K562 (cell line): ENCODE results near the gene TANGO6. TPM values are rescaled to one million over a fixed set of nuclear protein-coding genes. Genes with fewer than 3 reads are reported as not detected.

Experiments
- ATAC-seq: fragments of 200-7000 bp; cut with Tn5 transposase; 3 replicates; pipeline ENCODE4 v1.9.1; 2020; ENCODE audit warnings: moderate library complexity
- BruUV-seq: library from RNA; stranded (reverse); fragments of 400-500 nt; replicated peaks from 2 replicates; lab custom pipeline; 2021; lab: Mats Ljungman, UMichigan
- CTCF ChIA-PET: fragments of 300-600 bp; formaldehyde crosslinking; extraction: SDS; loops from one replicate; lab custom pipeline; 2021; ENCODE audit warnings: low intra/inter-chr PET ratio; lab: Yijun Ruan, JAX
- POLR2A ChIA-PET: fragments of 300-600, 350-650 bp; sonication (Branson Sonifier 250); formaldehyde crosslinking; extraction: SDS; loops from one replicate; lab custom pipeline; 2021; ENCODE audit warnings: antibody characterized with exemption, inconsistent platforms; lab: Yijun Ruan, JAX
- DNase-seq, 4 experiments: peaks; one replicate each; pipeline versions ENCODE4 v3.0.0 to v3.0.0-alpha.2; 2011 to 2018; ENCODE audit warnings: low spot score in 3 of 4, mixed read lengths in 3 of 4; ENCODE audit errors: extremely low read depth in 1 of 4
- FAIRE-seq: peaks from 2 replicates; lab custom pipeline; 2011; peaks lifted over from hg19 to GRCh38; lab: Jason Lieb, UNC
- H2AFZ ChIP-seq: 2 replicates; pipeline ENCODE4 v1.6.0; 2011; ENCODE audit warnings: low read depth, low read length, control low read depth, inconsistent platforms
- H3K27ac ChIP-seq: fragments of 200-600 bp; 3 replicates; pipeline ENCODE4 v1.8.0; 2011; ENCODE audit warnings: low read depth, mild to moderate bottlenecking, control low read depth, inconsistent platforms, low read length, moderate library complexity, mixed read lengths; ENCODE audit errors: extremely low read depth
- H3K27me3 ChIP-seq, 2 experiments: fragments of 300-600 bp in 1 of 2; 2 replicates in 1 of 2; 3 replicates in 1 of 2; pipeline versions ENCODE4 v1.6.0 to v1.8.0; 2011; ENCODE audit warnings: inconsistent platforms in 2 of 2, low read length in 2 of 2, mild to moderate bottlenecking in 1 of 2, mixed read lengths in 1 of 2, moderate library complexity in 1 of 2; ENCODE audit not compliant: control insufficient read depth in 2 of 2, insufficient read depth in 2 of 2
- H3K36me3 ChIP-seq: fragments of 300-600 bp; 3 replicates; pipeline ENCODE4 v1.8.0; 2011; ENCODE audit warnings: mild to moderate bottlenecking, low read length, inconsistent platforms; ENCODE audit not compliant: control insufficient read depth, insufficient read depth
- H3K4me1 ChIP-seq, 2 experiments: fragments of 200-600 bp in 1 of 2; replicated peaks in 1 of 2; 2 replicates in 1 of 2; 3 replicates in 1 of 2; pipeline versions ENCODE4 v1.5.1 to v1.8.0; 2011; ENCODE audit warnings: inconsistent platforms in 2 of 2, low read length in 2 of 2, mild to moderate bottlenecking in 1 of 2, mixed read lengths in 1 of 2, moderate library complexity in 1 of 2; ENCODE audit not compliant: control insufficient read depth in 2 of 2, insufficient read depth in 2 of 2
- H3K4me2 ChIP-seq: 2 replicates; pipeline ENCODE4 v1.6.1; 2011; ENCODE audit warnings: low read length, control low read depth, inconsistent platforms, mixed read lengths; ENCODE audit not compliant: insufficient read depth
- H3K4me3 ChIP-seq: fragments of 200-600 bp; sonication (generic), shearing (Covaris generic); 2 replicates; pipeline ENCODE4 v1.5.1; 2016; ENCODE audit warnings: control low read depth, inconsistent platforms
- H3K79me2 ChIP-seq: fragments of 200-600 bp; 3 replicates; pipeline ENCODE4 v1.8.0; 2011; ENCODE audit warnings: low read length, inconsistent platforms; ENCODE audit not compliant: control insufficient read depth, insufficient read depth
- H3K9ac ChIP-seq, 2 experiments: 2 replicates each; pipeline versions ENCODE4 v1.6.0 to v1.6.1; 2011; ENCODE audit warnings: low read depth in 2 of 2, low read length in 2 of 2, control low read depth in 1 of 2, inconsistent platforms in 1 of 2, mild to moderate bottlenecking in 1 of 2, mixed read lengths in 1 of 2; ENCODE audit not compliant: insufficient read depth in 1 of 2
- H3K9me1 ChIP-seq: one replicate; pipeline ENCODE4 v1.6.0; 2011; ENCODE audit warnings: inconsistent platforms, mild to moderate bottlenecking, low read length, moderate library complexity; ENCODE audit not compliant: control insufficient read depth, insufficient read depth
- H3K9me3 ChIP-seq: replicated peaks from 2 replicates; pipeline ENCODE4 v1.5.1; 2011; ENCODE audit warnings: low read depth, low read length, inconsistent platforms; ENCODE audit not compliant: control insufficient read depth, insufficient read depth
- H4K20me1 ChIP-seq: replicated peaks from 2 replicates; pipeline ENCODE4 v1.6.1; 2011; ENCODE audit warnings: low read length, inconsistent platforms, mixed read lengths; ENCODE audit not compliant: control insufficient read depth, insufficient read depth
- C11orf30 ChIP-seq: fragments of 450-650 bp; IDR thresholded peaks from 2 replicates; pipeline ENCODE4 v1.6.1; 2016; ENCODE audit warnings: low read depth, mild to moderate bottlenecking
- E2F4 ChIP-seq: sonication (generic); formaldehyde crosslinking; IDR thresholded peaks from 2 replicates; pipeline ENCODE4 v1.8.0; 2022; ENCODE audit warnings: mild to moderate bottlenecking, low read depth, missing genetic modification reagents
- EP400 ChIP-seq: fragments of 450-650 bp; IDR thresholded peaks from 2 replicates; pipeline ENCODE4 v1.6.1; 2017; ENCODE audit warnings: antibody characterized with exemption, mild to moderate bottlenecking, moderate library complexity
- FOXJ2 ChIP-seq: fragments of 200-800 bp; sonication (Bioruptor generic); IDR thresholded peaks from 2 replicates; pipeline ENCODE4 v1.6.1; 2016; ENCODE audit warnings: missing genetic modification characterization, missing compliant biosample characterization
- HMGXB4 ChIP-seq: sonication (generic); formaldehyde crosslinking; IDR thresholded peaks from 2 replicates; pipeline ENCODE4 v1.8.1; 2023; ENCODE audit warnings: mild to moderate bottlenecking, missing genetic modification reagents
- MAFG ChIP-seq: fragments of 450-650 bp; conservative IDR thresholded peaks from 2 replicates; pipeline ENCODE4 v1.6.1; 2016; ENCODE audit warnings: missing genetic modification characterization, missing compliant biosample characterization
- MTA2 ChIP-seq: fragments of 450-650 bp; IDR thresholded peaks from 2 replicates; pipeline ENCODE4 v1.6.1; 2016; ENCODE audit warnings: low read depth
- MTF1 ChIP-seq: fragments of 250-450 bp; sonication (Bioruptor Pico); IDR thresholded peaks from 2 replicates; pipeline ENCODE4 v1.9.0; 2021; ENCODE audit warnings: moderate library complexity, mild to moderate bottlenecking, inconsistent platforms, borderline replicate concordance
- MXD1 ChIP-seq: fragments of 250-450 bp; sonication (Bioruptor Pico); IDR thresholded peaks from 2 replicates; pipeline ENCODE4 v1.8.0; 2021; ENCODE audit warnings: borderline replicate concordance, mild to moderate bottlenecking, moderate library complexity; ENCODE audit not compliant: poor library complexity, severe bottlenecking
- NR4A1 ChIP-seq, 2 experiments: fragments of 250-450 bp in 1 of 2; fragments of 450-650 bp in 1 of 2; sonication (Bioruptor Pico) in 1 of 2; IDR thresholded peaks; 2 replicates each; pipeline versions ENCODE4 v1.4.0 to v1.6.1; 2016 to 2020; ENCODE audit warnings: mild to moderate bottlenecking in 2 of 2, missing compliant biosample characterization in 1 of 2, missing genetic modification characterization in 1 of 2, moderate library complexity in 1 of 2
- RNF2 ChIP-seq: sonication (generic); IDR thresholded peaks from 2 replicates; pipeline ENCODE4 v1.6.1; 2016
- SFPQ ChIP-seq: fragments of 200-400 bp; formaldehyde crosslinking; IDR thresholded peaks from 2 replicates; pipeline ENCODE4 v1.6.1; 2017; ENCODE audit warnings: mild to moderate bottlenecking, low read depth, low read length, moderate library complexity
- TEAD2 ChIP-seq: fragments of 450-650 bp; IDR thresholded peaks from 2 replicates; pipeline ENCODE4 v1.6.1; 2016; ENCODE audit warnings: missing genetic modification characterization, control low read depth, missing compliant biosample characterization
- ZBTB43 ChIP-seq: sonication (generic); formaldehyde crosslinking; IDR thresholded peaks from 2 replicates; pipeline ENCODE4 v1.8.0; 2023; ENCODE audit warnings: mild to moderate bottlenecking, missing genetic modification reagents
- WGBS: fragments of 100-300 bp; shearing (Covaris generic); methylation state at CpG from one replicate; pipeline ENCODE4 v1.1.6; 2016; ENCODE audit warnings: low coverage, mixed read lengths; ENCODE audit not compliant: insufficient coverage; ENCODE audit errors: missing lambda C conversion rate; 5-methylcytosine and 5-hydroxymethylcytosine counted together
- in situ Hi-C: fragments of 300-500 bp; cut with MboI; formaldehyde crosslinking; loops from 4 replicates; pipeline ENCODE4 v1.15.0; 2018; ENCODE audit warnings: inconsistent platforms, mixed read lengths
- intact Hi-C: fragments of 100-400 bp; cut with micrococcal nuclease; formaldehyde crosslinking; loops from 2 replicates; pipeline ENCODE4 v1.14.2; 2022
- polyA plus RNA-seq, 8 experiments: library from polyadenylated mRNA; depleted of rRNA in 4 of 8; stranded (reverse) in 5 of 8; unstranded in 3 of 8; fragments of >200 nt; fragmentation: Nextera tagmentation in 2 of 8; fragmentation: Illumina TruSeq in 1 of 8; extraction: Ambion mirVana in 2 of 8; extraction: Trizol in 1 of 8; gene quantifications; 2 replicates each; pipeline versions ENCODE4 v1.2.1 to v1.2.3, GENCODE V29; 2011 to 2014; ENCODE audit warnings: inconsistent platforms in 1 of 8, missing spikeins in 1 of 8
- total RNA-seq, 7 experiments: library from RNA; depleted of rRNA in 6 of 7; stranded (reverse); fragments of >200 nt in 6 of 7; fragmentation: Illumina TruSeq in 2 of 7; extraction: Trizol in 2 of 7; gene quantifications; 2 replicates each; pipeline versions ENCODE4 v1.2.1 to v1.2.3, GENCODE V29; 2011 to 2021; ENCODE audit warnings: low replicate concordance in 1 of 7

The TANGO6 gene
- total and polyA plus RNA-seq, 9 of the 15 experiments (the other 6 are each of a cell fraction or from before 2014, with no cell fraction given): 1.6 to 15.2 (median 9.6) TPM

- no TSS peak for BruUV-seq
- Histone ChIP-seq H3K27ac (peak overlapping the region; percentile 94), H3K4me3 (peak overlapping the region; percentile 84), H4K20me1 (no peaks in the 10 kb centered on the region; the same call in 1 of the 2 replicates), H3K9me1 (no peaks in the 10 kb centered on the region), H3K9ac (peak overlapping the region; percentile 96 to 99), H2AFZ (no peak overlapping the region), H3K9me3 (no peaks in the 10 kb centered on the region), H3K27me3 (no peaks in the 10 kb centered on the region), H3K4me2 (peak overlapping the region; percentile 94), H3K4me1 (peaks cover 9 to 17% of the 10 kb centered on the region in 2 experiments; a peak in 3 of 5 replicates), H3K79me2 (peaks cover 94% of the 10 kb centered on the region), H3K36me3 (peaks cover 74% of the 10 kb centered on the region)
- ATAC-seq (no peak), DNase-seq (peak in 1 of 4 experiments; percentile 23), FAIRE-seq (no peak)
- in situ Hi-C loops: no loop called here
- ChIA-PET CTCF (interaction anchor here (0.6 kb wide), 1 partner anchor 178 kb away, joined by 5 read pairs; no protein-coding TSS in a partner anchor), POLR2A (interaction anchor here (0.6 to 1.1 kb wide), 7 partner anchors 9 to 454 kb away, joined by 3 to 5 read pairs (median 3); no protein-coding TSS in a partner anchor)
- WGBS: 1% methylated on average over 5 of the region's 5 CpGs
- intact Hi-C loops: no loop called here
- TF ChIP-seq MAFG (tag) (0 out of 2 replicates have a peak, but pooled peaks have one; percentile 9), TEAD2 (tag) (no peak), FOXJ2 (tag) (no peak), SFPQ (no peak), MXD1 (CRISPR knock-in tag) (no peak), ZBTB43 (CRISPR knock-in tag) (no peak), C11orf30 (peak; percentile 33; the same call in 1 of the 2 replicates), MTF1 (no peak), E2F4 (CRISPR knock-in tag) (no peak), EP400 (no peak), NR4A1 (CRISPR knock-in tag; IDR thresholded peaks at IDR 0.05) (no peak), NR4A1 (tag; IDR thresholded peaks at IDR 0.05) (no peak), HMGXB4 (no peak), MTA2 (no peak), RNF2 (no peak)
Observed at GRCh38 chr16:69133373-69133954, 290.1 kb downstream of the TANGO6 start.
